HG03139 (cell line): ENCODE data around the gene RUFY1.

Source experiments
- ATAC-seq: cut with Tn5 transposase; IDR thresholded peaks from one replicate; pipeline ENCODE4 v1.9.1; 2021; ENCODE audit not compliant: unreplicated experiment

The RUFY1 gene

DNA sequence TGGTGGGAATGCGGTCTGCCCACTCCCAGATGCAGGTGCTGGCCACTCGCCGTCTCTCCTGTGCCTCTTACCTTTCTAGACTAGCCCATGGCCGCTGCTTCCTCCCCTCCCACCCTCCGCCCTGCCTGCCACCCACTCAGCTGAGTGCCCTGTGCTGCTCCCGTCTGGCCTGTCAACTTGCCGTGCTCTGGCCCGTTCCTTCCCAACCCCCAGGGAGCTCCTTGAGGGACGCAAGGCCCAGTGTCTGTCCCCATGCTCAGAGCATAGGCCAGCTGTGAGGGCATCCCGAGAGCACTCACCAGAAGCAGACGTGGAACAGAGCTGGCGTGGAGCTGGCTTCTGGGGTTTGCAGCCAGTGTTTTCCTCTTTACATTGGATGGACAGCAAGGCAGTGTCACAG is 53.0 kb downstream of the RUFY1 start:
- ATAC-seq, result no peak

DNA sequence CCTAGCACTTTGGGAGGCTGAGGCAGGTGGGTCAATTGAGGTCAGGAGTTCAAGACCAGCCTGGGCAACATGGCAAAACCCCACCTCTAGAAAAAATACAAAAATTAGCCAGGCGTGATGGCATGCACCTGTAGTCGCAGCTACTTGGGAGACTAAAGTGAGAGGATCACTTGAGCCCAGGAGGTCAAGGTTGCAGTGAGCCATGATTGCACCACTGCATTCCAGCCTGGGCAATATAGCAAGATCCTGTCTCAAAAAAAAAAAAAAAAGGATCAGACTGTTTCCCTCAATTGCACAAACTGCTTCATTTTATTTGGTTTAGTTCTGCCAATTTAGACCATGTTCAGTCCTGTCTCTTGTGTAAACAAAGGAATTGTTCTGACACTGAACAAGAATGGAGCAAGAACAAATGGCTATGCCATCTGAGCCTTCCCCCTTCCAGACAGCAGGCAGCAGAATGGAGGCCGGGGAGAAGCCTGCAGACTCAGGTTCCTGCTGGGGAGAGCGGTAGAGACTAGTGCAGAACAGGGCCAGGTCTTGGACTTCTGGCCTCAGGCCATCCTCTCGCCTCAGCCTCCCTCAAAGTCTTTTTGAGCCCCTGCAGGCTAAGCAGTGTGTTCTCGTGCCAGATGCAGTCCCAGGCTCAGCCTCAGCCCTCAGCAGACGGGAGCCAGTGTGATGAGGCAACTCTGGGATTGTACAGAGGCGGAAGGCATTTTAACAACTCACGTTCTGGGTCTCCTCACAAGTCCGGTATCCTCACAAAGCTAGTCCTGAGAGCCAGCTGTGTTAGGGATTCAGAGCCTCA is 54.9 kb downstream of the RUFY1 start:
- ATAC-seq, result no peak

DNA sequence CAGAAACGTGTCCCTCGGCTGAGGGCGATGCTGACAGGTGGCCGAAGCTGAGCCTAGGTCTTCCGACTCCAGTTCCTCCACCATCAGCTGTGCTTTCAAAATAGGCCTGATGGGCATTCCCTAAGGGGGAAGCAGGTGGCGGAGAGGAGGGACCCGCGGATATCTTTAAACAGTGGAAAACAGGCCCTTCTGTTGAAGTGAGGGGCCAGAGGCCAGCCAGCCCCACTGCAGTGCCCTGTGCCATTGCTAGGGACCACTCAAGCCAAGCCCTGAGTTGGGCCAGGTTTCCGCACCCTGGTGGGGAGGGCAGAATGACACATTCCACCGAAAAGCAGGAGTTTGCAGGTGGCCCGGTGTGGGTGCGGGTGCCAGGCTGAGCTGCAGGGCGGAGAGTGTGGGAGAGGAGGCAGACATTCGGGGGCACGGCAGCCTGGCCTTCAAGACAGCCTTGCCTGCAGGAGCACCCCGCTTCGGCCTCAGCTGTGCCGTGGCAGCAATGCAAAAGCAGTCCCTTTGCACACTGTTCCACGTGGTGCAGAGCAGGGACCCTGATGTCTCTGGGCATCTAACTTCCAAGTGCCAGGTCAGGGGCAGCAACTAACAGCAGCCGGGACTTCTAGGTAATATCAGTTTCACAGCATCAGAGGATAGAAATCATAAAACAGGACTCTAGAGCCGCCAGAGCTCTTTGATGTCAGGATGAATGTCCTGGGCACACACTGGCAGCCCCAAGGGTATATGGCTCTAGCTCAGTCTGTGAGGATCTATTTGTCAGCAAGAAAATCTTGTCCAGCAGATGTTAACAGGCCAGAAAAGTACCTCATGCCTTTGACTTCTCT is 55.9 kb downstream of the RUFY1 start:
- ATAC-seq, result no peak

DNA sequence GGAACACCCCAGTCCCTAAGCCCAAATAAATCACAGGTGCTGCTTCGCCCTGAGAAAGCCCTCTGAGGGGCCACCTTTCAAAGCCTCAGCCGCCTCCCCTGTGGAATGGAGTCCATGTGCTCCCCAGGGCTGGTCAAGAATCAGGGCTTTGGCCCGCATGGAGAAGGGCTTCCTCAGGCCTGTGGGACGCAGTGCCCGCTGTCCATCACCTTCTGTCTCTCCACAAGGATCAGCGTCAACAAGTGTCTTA is 56.5 kb downstream of the RUFY1 start:
- no peak for ATAC-seq

DNA sequence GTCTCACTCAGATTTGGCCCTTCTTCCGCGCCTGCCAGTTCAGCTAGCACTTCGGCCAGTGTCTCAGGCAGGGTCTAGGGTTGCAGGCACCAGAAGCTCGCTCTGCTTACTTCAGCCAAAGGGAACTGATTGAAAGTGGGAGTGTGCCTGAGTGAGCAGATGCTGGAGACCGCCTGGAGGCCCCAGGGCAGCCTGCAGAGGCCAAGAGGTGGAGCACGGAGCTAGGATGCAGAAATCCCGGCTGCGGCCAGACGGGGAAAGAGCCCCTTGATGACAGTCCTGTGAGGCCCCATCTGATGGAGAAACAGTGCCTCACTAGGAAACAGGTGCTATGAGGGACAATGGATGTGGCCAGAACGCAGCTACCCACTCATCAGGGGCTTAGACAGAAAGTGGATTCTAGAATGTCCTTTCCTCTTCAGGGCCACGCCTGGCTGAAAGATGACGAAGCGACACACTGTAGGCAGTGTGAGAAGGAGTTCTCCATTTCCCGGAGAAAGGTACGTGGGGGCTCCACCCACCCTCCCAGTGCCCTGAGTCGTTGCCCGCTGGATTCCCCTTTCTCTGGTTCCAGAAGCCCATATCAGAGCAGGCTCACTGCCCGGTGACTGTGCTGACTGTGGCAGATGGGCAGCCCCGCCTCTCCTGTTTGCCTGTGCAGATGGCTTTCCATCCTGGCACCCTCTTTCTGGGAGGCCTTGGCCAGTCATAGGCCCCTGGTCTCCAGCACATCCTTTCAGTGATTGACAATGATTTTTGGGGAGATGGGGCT is 57.0 kb downstream of the RUFY1 start:
- no peak for ATAC-seq

DNA sequence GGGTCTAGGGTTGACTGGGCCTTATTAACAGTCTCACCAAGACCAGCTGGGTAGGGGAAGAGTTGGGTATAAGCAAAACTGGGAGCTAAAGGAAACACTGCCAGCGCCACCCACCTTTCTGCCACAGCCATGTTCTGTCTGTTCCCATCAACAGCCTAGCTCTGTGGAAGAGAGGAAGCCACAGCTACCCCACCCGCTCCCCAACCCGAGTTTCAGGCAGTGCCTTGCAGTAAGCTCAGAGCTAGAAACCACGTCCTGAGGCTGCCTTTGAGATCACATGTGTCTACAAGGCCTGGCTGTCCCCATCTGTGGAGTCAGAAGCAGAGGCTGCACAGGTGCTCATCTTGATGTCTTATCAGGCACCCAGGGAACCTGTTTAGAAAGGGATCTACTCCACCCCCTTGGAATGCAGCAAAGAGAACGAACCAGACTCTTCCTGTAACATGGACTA is 57.8 kb downstream of the RUFY1 start:
- no peak for ATAC-seq

DNA sequence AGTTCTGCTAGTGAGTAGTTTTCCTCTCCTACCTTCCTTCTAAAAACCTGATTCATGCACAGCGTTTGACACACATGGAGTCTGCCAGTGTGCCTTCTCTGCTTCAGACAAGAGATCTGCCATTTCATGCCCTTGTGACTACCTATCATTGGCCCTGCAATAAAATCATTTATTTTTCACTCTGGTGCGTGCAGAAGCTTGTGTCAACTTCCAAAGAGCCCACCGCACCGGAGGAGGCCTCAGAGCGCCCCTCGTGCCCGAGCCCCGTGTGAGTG is 59.4 kb downstream of the RUFY1 start:
- ATAC-seq, result no peak

DNA sequence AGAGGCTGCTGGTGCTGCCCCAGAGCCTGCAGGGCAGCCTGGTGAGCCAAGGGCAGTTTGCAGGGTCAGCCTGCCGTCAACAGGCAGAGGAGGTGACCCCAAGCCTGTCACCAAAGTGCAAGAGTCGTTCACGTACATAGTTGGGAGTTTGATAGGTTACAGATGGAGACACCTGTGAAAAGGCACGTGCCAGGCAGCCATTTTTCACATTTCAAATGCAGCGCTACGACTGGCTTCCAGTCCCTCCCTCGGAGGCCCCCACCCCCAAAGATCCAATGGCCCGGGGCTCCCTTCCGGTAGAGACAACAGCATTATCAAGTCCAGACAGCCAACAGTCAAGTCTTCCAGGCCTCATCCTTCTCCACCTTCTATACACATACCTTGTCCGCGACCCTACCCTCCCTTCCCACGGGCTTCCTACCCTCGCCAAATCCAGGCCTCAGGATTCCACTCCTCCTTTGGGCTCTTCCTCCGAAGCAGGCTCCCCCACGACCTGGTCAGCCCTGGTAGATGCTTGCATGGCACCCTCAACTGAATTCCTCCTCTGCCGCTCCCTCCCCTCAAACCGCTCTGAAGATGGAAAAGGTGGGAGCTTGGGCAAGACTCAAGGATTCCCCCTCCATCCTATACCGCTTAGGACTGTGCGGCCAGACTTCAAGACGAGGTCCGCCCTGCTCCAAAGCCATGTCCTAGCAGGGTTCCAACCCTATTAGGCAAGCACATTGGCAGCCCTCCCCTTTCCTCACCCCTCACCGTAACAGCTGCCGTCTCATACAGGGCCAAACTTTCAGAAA is 60.0 kb downstream of the RUFY1 start:
- ATAC-seq, result no peak

DNA sequence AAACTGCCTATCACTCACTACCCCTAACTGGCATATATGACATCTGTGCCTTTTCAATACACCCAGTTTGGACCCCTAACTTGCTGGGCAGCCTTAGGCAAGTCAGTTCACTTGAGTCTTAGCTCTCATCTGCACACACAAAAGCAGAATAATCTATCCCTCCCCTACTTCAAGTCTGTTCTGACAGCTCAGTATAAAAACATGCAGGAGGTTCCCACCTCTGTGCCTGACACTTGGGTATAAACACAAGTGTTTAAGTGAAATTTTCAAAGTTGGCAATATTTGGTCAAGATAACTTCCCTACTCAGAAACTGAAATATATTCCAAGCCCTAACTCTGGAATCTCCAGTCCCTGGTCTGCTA is 60.5 kb downstream of the RUFY1 start:
- no peak for ATAC-seq

DNA sequence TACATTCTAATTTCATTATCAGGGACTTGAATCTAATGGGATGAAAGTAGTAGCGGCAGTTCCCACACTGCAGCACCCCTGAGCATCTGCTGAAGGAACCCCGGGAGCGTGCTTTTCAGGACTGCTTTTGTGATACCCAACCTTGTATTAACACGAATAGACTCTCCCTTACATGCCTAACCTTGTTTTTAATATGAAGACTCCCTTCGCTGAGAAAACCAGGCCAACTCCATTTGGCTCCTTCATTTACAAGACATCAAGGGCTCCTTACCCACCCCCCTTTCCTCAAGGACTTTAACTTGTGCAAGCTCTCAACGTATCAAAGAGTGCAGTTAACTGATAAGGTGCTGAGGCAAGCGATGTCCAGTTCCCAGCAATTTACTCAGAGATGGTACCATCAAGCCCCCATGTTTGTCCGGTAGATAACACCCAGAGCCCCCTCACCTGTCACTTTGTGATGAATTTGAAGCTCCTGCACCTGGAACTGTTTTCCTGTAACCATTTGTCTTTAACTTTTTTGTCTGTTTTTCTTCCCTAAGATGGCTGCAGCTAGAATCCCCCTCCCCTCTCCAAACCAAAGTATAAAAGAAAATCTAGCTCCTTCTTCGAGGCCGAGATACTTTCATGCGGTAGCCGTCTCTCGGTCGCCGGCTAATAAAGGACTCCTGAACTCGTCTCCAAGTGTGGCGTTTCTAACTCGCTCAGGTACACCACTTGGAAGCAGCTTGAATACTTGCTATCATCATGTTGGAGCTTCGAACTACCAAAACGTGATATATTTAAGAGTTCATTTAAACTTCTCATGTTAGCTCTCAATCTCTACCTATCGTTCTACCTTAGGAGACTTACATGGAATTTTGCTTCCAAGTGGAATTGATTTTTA is 62.5 kb downstream of the RUFY1 start:
- ATAC-seq, result no peak

DNA sequence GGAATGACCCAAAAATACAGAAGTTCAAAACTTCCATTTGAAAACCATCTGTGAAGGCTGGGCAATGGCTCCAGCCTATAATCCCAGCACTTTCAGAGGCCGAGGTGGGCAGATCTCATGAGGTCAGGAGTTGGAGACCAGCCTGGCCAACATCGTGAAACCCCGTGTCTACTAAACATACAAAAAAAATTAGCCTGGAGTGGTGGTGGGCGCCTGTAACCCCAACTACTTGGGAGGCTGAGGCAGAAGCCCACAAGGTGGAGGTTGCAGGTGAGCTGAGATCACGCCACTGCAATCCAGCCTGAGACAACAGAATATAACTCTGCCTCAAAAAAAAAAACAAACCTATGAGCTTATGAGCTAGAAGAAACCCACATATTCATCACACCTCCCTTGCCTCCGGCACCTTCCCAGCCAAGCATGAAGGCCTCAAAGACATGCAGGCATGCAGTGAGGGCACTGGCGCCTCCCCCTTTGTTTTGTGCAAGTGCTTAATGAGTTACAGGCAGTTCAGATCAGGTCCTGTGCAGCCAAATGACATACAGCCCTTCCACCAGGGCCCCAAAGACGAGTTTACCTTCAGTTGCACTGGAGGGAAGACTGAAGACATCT is 63.2 kb downstream of the RUFY1 start:
- ATAC-seq, result no peak

DNA sequence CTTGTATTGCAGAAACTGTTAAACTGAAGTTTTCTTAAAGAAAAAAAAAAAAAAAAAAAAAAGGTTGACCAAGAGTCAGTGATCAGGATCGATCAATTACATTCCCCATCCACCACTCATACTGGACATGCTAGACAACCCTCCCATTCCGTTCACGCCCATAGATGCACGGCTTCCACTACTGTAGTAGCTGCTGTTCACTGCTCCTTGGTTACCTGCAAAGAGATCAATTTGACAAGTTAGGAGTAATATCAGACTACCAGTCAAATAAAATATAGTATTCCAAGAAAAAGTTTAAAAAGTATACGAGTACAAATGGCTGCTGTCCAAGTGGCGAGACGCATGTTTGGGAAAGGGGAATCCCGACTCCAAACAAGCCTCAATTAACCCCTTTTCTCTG is 64.4 kb downstream of the RUFY1 start:
- no peak for ATAC-seq

DNA sequence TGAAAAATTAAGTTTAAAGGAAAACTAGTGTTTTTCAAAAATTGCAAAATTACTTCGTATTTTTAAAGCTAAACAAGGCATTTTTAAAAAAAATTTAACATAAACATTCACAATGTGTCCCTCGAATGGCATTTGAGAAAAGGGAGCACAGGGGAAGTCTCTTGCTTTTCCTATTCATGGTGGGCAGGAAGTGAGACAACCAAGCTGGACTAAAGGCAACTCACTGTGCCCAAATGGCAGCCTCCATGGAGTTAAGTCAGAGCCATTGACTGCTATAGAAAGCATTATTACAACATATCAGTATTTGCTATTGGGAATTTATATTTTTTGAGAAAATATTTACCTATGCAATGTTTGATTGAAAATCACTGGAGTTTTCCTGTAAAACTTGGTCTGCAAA is 64.8 kb downstream of the RUFY1 start:
- ATAC-seq, result no peak

DNA sequence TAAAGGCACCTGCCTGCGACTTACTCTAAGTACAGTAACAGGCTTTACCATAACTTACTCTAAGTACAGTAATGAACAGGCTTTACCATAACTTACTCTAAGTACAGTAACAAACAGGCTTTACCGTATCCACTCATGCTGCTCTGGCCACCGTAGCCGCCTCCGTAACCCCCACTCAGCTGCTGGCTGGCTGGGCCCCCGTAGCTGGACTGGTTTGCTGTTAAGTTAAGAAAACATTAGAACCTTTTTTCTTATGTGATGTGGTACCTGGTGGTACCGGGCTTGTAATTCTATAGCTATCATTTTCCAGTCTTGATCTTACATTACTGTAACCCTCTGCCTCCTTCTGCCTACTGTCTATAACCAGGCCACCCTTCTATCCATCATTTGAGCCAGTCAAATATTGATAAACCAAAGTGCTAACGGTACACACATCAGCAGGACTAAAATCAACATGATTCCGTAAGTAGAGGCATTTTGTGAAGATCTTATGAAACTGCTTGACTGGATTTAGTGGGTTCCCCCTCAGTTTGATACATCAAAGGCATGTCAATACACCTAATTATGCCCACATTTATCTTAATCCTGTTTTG is 65.7 kb downstream of the RUFY1 start:
- ATAC-seq, result no peak

DNA sequence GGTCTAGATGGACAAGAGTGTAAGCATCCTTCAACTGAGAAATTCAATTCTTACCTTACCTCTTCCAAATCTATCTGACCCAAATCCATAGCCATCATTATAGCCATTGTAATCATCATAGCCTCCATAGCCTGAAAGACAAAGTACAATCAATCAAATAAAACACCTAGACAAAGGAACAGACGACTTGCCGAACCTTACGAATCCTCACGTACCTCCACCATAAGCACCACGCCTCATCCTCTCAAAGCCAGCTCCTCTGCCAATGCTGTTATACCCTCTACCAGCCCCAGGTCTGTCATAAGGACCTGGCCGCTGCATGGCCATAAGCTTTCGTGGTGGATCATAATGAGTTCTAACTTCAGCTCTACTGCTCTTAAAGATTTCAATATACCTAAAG is 67.6 kb downstream of the RUFY1 start:
- no peak for ATAC-seq

DNA sequence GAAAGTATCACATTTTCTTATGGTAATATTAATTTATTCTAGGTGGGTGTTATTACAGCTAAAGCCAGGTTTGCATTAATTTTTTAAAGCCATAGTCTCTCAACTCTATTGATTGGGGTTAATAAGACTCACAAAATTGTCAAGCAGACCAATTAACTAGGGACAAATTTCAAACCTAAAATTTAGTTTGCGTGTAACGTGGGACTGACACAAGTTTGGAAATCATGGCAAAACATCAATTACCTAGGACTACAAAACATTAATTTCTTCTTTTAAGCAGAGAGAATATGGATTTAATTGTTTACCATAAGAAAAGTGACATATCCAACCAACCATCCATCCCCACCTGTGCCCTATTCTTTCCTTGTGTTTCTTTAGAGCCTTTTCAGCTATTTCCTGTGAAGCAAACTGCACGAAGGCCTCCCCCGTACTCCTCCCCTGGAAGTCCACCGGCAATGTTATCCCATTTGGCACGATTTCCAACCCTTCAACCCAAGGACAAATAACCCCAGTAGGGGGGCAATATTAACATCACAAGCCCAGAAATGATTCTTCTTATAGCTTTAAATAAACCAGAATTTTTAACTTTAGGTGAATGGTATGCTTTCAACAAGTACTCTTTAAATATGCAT is 68.7 kb downstream of the RUFY1 start:
- no peak for ATAC-seq

DNA sequence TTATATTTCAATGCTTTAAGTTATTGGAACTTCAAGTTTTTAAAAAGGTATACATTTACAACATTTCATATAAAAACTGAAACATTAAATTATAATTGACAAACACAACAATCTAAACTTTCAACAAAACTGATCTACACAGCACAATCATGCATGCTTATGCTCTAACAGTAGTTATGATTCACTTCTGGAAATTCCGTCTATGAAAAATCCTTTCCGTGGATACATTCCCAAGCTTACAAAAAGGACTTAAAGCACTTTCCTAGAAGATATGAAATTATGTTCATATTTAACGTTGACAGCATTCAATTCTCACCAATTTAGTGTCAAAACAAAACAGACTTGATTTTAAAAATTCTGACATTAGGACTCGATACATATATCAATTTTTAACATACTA is 69.4 kb downstream of the RUFY1 start:
- ATAC-seq, result no peak

DNA sequence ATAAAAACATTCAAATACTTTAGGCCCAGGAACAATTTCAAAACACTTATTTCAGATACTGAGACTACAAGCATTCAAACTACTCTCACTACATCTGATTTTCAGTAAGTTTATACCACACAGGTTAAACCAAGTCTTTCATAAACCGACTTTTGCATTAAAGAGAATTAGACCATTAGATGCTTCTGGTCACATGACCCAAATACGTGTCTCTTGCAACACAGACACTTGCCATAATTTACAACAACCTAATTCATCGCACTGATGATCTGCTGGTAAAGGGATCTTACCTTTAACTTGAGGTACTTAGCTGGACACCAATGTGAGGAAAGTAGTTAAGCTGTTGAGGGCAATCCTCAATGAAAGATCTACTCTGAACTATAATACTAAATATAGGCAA is 69.9 kb downstream of the RUFY1 start:
- no peak for ATAC-seq

DNA sequence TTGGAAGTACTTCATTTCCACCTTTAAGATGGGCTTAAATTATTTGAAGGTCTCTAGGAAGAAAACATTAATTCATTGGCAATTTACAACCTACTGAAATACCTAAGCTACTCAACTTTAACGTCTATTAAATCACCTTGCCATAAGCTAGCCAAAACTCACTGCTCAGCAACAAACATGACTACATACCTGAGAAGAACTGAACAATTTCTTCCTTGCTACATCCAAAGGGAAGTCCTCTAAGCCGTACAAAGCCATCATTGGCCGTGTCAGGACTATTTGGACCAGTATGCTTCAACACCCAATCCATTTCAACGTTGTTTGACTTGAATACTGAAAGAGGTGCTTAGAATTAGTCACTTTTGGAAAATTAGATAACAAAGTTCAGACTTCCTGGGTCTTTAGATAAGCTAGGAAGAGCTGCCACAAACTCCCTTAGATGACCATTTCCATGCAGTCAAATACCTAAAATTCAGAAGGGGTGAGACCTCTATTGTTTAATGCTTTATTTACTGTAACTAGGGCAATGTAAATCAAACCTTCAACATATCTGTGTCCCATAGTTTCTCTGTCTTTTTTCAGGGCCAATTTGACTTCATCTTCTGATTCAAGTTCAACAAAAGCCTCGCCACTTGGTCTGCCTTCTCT is 70.5 kb downstream of the RUFY1 start:
- ATAC-seq, result no peak
